NT2/D1 (cell line): ENCODE measurements around the gene TRIM46.

Experiments used
- SUZ12 ChIP-seq: IDR thresholded peaks from 2 replicates; pipeline ENCODE4 v1.6.1; 2011; ENCODE audit not compliant: insufficient read length, insufficient read depth; ENCODE audit errors: extremely low read depth
- YY1 ChIP-seq: IDR thresholded peaks from 2 replicates; pipeline ENCODE4 v1.6.1; 2011; ENCODE audit not compliant: insufficient read length, insufficient read depth
- ZNF274 ChIP-seq: IDR thresholded peaks from 2 replicates; pipeline ENCODE4 v1.6.1; 2011; ENCODE audit warnings: mild to moderate bottlenecking, low read depth, low read length

- TF ChIP-seq SUZ12, result no peak
- no peak for TF ChIP-seq ZNF274
- TF ChIP-seq YY1, result no peak
These were observed 7.0 kb upstream of the TRIM46 start for GRCh38 chr1:155166471-155167165.
